HG03521 (cell line): ENCODE data around the gene CNKSR2.

Experiments used
- ATAC-seq: cut with Tn5 transposase; IDR thresholded peaks from one replicate; pipeline ENCODE4 v1.9.1; 2021; ENCODE audit warnings: mild to moderate bottlenecking, moderate library complexity; ENCODE audit not compliant: unreplicated experiment

CNKSR2 gene

GRCh38 chrX:21606002-21606401, 231.8 kb downstream of the CNKSR2 start:
- ATAC-seq, result no peak

DNA sequence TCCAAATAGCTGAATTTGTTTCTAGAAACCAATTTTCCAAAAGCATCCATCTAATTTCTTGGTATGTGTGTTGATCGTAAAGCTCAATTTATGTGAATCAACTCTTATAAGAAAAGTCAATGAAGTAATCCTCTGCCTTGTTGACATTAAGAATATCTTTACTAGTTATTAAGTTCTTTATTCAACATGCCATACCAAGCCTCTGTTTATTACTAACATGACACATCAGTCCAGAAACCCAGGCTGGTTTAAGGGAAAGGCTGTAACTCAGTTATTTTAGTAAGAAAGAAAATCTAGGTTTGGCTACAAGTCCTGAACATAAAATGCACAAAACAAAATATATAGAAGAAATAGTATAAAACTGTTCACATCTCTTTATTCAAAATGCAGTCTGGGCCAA, 235.9 kb downstream of the CNKSR2 start:
- ATAC-seq, result no peak

DNA sequence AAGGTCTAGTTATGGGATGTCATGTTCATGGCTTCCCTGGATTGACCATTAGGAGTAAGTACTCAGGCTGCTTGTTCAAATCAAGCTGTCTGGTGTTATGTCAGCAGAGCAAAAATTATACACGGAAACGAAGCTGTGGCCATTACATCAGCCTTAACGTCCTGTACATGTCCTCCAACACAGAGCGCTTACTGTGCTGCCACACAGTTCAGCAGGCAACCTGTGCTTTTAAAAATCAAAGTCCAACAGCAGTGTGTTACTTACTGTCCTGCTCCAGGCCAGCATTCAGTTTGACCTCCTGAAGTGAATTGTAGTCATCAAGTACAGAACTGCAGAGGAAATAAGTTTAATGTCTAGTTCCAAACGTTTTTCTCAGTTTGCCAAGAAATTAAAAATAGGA, 237.9 kb downstream of the CNKSR2 start:
- ATAC-seq, result no peak

- no peak for ATAC-seq
These were observed 242.2 kb downstream of the CNKSR2 start for GRCh38 chrX:21616386-21616785.

DNA sequence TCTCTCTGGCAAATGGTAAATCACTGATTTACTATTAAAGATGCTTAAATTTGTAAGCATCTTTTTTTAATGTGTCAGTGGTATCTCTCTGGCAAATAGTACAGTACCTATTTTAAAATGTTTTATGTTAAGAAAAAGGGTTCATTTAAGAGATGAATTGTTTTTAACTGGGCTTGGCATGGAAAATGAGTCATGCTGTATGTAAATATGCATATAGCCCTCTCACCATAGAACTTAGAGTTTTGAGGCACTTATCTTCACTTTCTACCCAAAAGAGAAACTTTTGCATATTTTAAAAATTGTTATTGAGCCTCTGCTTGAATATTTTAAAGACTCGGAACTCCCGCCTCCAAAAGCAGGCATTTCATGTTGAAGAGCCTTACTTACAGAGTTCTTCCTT, 246.0 kb downstream of the CNKSR2 start:
- no peak for ATAC-seq

- no peak for ATAC-seq
These were observed 249.7 kb downstream of the CNKSR2 start for GRCh38 chrX:21623778-21624501.

- ATAC-seq, result no peak
These were observed 257.8 kb downstream of the CNKSR2 start for GRCh38 chrX:21632027-21632426.

DNA sequence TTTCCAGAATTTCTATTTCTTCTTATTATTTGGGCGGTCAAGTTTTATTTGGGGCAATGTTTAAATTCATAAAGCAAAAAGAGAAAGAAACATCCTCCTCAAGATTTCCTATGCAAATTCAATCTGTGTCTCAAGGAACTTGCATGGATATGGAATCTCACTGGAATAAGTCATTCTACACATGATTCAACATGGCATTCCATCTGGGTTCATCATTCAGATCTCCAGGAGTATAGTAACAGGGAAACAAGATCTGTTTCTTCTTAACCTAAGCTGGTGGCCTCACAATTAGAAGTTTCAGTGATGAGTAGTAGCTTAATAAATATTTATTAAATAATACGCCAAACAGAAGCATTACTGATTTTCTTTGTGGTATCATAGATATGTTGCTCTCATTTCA, 264.1 kb downstream of the CNKSR2 start:
- no peak for ATAC-seq

- ATAC-seq, result no peak
These were observed 265.6 kb downstream of the CNKSR2 start for GRCh38 chrX:21639775-21640174.

- ATAC-seq, result no peak
These were observed 271.2 kb downstream of the CNKSR2 start for GRCh38 chrX:21645431-21645830.

- ATAC-seq, result no peak
These were observed 271.7 kb downstream of the CNKSR2 start for GRCh38 chrX:21645886-21646285.

GRCh38 chrX:21655901-21656586, 281.8 kb downstream of the CNKSR2 start:
- no peak for ATAC-seq

DNA sequence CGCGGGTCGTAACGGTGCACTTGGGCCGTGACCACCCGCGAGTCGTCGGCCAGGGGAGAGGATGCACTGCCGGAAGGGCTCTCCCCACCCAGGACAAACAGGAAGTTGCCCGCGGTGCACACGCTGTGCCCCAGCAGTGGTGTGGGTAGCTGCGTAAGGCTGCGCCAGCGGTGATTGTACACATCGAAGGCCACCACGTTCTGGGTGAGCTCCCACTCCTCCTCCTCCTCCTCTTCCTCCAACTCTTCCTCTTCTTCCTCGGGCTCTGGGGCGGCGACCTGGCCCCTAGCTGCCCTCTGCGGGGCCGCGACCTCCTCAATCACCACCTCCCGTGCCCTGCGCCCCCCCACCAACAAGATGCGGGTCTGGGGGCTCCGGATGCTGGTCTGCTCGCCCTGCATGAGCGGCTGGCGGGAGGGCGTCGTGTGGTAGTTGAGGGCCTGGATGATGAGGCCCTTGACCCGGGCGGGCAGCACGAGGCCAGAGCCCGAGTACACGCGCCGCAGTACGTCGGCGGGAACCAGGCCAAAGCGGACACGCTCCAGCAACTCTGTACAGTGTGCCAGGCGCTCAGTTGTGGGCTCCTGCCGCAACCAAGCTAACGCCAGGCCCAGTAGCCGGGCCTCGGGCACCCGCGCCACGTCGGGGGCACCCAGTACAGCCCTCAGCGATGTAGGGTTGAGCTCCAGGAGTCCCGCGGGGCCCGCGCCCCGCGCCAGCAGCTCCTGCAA, 282.5 kb downstream of the CNKSR2 start:
- no peak for ATAC-seq

DNA sequence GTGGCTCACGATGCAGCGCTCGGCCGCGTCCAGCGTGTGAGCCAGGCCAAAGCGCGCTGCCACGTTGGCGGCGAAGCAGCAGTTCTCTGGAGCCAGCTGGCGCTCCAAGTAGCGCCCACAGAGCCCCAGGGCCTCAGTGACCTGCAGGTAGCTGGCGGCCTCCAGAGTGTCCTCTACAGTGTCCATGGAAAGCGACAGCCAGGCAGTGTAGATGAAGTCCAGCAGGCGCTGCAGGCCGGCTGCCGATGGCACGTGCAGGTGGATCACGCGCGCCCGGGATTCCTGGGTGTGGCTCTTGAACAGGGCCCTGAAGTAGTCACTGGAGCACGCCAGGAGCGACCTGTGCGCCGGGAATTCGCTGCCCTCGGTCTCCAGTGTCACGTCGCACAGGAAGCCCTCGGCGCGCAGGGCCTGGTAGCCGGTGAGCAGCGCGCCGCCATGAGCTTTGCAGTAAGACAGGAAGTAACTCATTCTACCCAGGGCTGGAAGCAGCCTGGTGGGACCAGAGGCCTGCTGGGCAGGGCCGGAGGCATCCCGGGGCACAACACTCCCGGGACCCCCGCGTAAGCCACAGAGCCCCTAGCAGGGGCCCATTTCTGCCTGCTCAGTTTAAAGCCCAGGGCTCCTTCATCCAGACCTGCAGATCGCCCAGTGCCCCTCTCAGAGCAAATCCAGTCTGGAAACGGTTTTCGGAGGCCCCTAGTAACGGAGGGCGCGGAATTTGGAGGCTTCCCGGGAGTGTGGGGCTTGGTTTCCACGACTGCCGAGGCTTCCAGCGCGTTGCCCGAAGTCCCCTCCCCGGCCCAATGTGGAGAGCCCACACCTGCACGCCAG, 283.3 kb downstream of the CNKSR2 start:
- ATAC-seq, result no peak

DNA sequence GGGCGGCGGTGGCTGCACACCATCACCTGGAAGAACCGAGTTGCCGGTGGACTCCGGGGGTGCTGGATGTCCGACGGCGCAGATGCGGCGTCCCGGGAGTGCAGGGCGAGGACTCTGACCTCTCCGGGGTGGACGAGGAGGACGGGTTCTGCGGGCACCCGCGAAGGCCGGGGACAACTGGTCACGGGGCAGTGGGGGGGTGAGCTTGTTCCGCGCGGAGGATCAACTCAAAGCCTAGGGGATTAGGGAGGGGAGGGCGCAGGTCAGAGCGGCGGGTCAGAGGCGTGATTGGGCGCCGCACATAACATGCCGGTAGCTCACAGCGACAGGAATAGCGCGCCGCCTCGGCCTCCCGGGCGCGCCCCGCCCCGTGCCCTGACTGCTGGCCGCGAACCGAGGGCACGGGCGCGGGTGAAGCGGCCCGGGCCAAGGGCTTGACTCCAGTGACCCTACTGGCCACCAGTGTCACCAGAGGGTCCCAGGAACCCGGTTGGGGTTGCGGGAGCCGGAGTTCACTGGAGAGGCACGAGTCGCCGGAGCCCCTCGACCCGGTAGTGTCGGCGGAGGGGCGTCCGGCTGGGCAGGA, 284.0 kb downstream of the CNKSR2 start, which contains the start of gene KLHL34:
Gene KLHL34, minus strand, starts transcription at position 179 of the 586 bp plus-strand sequence. CDS start 542 bp downstream, outside the sequence.
- ATAC-seq, result no peak

- no peak for ATAC-seq
These were observed 284.5 kb downstream of the CNKSR2 start for GRCh38 chrX:21658746-21659145.

- no peak for ATAC-seq
These were observed 285.1 kb downstream of the CNKSR2 start for GRCh38 chrX:21659320-21659719.

DNA sequence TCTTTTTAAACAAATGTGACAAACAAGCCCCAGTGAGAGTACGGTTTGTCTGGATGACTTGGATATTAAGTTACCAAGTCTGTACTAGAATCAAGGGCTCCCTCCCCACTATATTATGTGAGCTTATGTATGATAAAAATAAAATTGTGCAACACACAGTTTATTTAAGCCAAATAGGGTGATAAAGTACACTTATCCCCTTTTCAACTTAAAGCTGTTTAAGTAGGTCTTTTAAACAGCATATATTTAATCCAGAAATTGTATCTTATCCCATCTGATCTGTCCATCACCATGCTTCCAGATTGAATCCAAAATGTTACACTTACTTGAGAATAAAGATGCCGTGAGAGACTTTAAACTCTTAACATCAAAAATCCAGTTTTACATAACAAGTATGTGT, 285.9 kb downstream of the CNKSR2 start:
- no peak for ATAC-seq

DNA sequence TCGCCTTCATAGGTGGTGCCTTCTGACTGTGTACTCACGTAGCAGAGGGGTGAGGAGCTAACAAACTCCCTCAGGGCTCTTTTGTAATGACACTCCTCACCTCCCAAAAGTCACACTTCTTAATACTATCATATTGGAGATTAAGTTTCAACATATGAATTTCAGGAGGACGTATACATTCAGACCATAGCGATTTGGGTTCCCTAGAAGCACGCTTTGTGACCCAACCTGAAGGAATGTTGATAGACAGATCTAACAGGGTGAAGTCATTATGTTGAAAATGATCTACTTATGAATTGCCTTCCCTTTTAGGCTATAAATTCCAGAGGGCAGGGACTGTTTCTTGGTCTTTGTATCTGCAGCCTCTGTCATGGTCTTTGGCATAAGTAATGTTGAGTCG, 287.1 kb downstream of the CNKSR2 start:
- no peak for ATAC-seq

GRCh38 chrX:21662761-21663160, 288.5 kb downstream of the CNKSR2 start:
- ATAC-seq, result no peak

- no peak for ATAC-seq
These were observed 292.0 kb downstream of the CNKSR2 start for GRCh38 chrX:21666252-21666651.
